Ishikawa (cell line): ENCODE results near the gene ARHGEF1.

ENCODE experiments used
- CEBPB ChIP-seq: IDR thresholded peaks from 2 replicates; pipeline ENCODE4 v1.6.1; 2012
- CREB1 ChIP-seq: IDR thresholded peaks from 2 replicates; pipeline ENCODE4 v1.6.1; 2012; ENCODE audit warnings: low read depth
- EGR1 ChIP-seq: IDR thresholded peaks from 2 replicates; pipeline ENCODE4 v1.6.1; 2012
- EP300 ChIP-seq: IDR thresholded peaks from 2 replicates; pipeline ENCODE4 v1.6.1; 2012; ENCODE audit warnings: borderline replicate concordance
- FOXM1 ChIP-seq: IDR thresholded peaks from 2 replicates; pipeline ENCODE4 v1.6.1; 2012; ENCODE audit warnings: low read depth, borderline replicate concordance
- NFIC ChIP-seq: IDR thresholded peaks from 2 replicates; pipeline ENCODE4 v1.6.1; 2012
- RAD21 ChIP-seq: IDR thresholded peaks from 2 replicates; pipeline ENCODE4 v1.6.1; 2012; ENCODE audit warnings: low read depth
- TAF1 ChIP-seq: IDR thresholded peaks from 2 replicates; pipeline ENCODE4 v1.6.1; 2012; ENCODE audit warnings: low read depth, mild to moderate bottlenecking
- TCF12 ChIP-seq: IDR thresholded peaks from 2 replicates; pipeline ENCODE4 v1.6.1; 2012; ENCODE audit warnings: low read depth
- TEAD4 ChIP-seq: IDR thresholded peaks from 2 replicates; pipeline ENCODE4 v1.6.1; 2012
- YY1 ChIP-seq: IDR thresholded peaks from 2 replicates; pipeline ENCODE4 v1.6.1; 2012; ENCODE audit warnings: low read depth
- ZBTB7A ChIP-seq: IDR thresholded peaks from 2 replicates; pipeline ENCODE4 v1.6.1; 2012; ENCODE audit warnings: low read depth
- TF ChIP-seq, protein P1 (sequence below): IDR thresholded peaks from 2 replicates; pipeline ENCODE4 v1.6.1; 2012
- TF ChIP-seq, protein P2 (sequence below): IDR thresholded peaks from 2 replicates; pipeline ENCODE4 v1.6.1; 2012
- TF ChIP-seq, protein P3 (sequence below): IDR thresholded peaks from 2 replicates; pipeline ENCODE4 v1.6.1; 2012; ENCODE audit warnings: low read depth, mild to moderate bottlenecking

Gene ARHGEF1

DNA sequence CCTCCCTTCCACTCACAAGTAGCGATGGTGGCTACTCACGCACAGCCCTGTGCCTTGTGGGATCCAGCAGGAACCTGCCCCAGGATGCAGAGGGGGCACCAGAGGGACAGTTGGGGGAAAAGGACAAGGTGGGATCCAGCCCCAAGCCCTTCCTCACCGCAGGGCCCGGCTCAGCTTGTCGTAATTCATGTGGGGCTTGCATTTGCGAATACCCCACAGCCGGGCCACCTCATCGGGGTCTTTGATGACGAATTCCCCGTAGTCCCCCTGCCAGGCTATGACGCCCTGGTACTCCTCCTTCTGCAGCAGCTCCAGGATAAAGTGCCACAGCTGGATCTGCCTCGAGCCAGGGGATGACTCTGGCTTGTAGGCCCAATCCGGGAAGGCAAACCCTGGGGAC is 26.7 kb downstream of the ARHGEF1 start:
- TF ChIP-seq EP300 = no peak
- TF ChIP-seq TEAD4 = no peak
- no peak for TF ChIP-seq EGR1
- TF ChIP-seq NFIC = no peak
- TF ChIP-seq, protein P1, sequence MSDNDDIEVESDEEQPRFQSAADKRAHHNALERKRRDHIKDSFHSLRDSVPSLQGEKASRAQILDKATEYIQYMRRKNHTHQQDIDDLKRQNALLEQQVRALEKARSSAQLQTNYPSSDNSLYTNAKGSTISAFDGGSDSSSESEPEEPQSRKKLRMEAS = no peak
- no peak for TF ChIP-seq YY1

DNA sequence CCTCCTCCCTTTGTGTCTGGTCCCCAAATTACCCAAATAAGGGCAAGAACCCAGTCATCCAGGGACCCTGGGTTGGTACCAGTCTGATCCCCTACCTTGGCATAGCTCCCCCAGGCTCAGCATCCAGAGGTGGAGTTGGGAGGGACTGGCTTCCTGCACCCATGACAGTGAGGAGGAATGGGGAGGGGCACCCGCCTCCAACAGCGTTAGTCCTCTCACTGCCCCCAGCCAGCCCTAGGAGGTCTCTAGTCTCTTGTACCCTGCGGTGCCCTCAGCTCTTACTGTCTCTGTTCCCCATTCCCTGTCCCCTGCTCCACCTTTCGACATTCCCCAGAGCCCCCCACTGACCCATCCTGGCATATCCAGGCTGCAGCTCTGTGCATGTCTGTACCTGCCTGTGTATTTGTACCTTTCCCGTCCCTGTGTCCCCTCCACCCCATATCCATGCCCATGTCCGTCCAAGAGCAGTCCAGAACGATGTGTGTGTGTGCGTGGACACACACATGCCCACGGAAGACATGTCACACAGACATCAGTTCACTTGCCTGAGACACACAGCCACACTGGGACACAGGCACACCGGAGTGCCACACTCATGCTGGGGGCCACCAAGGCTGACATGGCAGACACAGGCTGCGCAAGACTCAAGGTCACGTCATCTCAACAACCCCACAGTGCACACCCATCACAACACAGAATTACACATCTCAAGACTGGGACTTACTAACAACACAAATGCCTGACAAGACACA is 27.4 kb downstream of the ARHGEF1 start:
- no peak for TF ChIP-seq YY1
- no peak for TF ChIP-seq CEBPB
- no peak for TF ChIP-seq EGR1
- TF ChIP-seq RAD21 = no peak
- TF ChIP-seq FOXM1 = no peak
- no peak for TF ChIP-seq TAF1
- TF ChIP-seq TEAD4 = no peak
- TF ChIP-seq CREB1 = no peak
- TF ChIP-seq, protein P2, sequence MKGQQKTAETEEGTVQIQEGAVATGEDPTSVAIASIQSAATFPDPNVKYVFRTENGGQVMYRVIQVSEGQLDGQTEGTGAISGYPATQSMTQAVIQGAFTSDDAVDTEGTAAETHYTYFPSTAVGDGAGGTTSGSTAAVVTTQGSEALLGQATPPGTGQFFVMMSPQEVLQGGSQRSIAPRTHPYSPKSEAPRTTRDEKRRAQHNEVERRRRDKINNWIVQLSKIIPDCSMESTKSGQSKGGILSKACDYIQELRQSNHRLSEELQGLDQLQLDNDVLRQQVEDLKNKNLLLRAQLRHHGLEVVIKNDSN = no peak
- no peak for TF ChIP-seq EP300
- no peak for TF ChIP-seq NFIC
- TF ChIP-seq, protein P3, sequence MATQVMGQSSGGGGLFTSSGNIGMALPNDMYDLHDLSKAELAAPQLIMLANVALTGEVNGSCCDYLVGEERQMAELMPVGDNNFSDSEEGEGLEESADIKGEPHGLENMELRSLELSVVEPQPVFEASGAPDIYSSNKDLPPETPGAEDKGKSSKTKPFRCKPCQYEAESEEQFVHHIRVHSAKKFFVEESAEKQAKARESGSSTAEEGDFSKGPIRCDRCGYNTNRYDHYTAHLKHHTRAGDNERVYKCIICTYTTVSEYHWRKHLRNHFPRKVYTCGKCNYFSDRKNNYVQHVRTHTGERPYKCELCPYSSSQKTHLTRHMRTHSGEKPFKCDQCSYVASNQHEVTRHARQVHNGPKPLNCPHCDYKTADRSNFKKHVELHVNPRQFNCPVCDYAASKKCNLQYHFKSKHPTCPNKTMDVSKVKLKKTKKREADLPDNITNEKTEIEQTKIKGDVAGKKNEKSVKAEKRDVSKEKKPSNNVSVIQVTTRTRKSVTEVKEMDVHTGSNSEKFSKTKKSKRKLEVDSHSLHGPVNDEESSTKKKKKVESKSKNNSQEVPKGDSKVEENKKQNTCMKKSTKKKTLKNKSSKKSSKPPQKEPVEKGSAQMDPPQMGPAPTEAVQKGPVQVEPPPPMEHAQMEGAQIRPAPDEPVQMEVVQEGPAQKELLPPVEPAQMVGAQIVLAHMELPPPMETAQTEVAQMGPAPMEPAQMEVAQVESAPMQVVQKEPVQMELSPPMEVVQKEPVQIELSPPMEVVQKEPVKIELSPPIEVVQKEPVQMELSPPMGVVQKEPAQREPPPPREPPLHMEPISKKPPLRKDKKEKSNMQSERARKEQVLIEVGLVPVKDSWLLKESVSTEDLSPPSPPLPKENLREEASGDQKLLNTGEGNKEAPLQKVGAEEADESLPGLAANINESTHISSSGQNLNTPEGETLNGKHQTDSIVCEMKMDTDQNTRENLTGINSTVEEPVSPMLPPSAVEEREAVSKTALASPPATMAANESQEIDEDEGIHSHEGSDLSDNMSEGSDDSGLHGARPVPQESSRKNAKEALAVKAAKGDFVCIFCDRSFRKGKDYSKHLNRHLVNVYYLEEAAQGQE = no peak
- TF ChIP-seq, protein P1 = no peak
- no peak for TF ChIP-seq ZBTB7A

DNA sequence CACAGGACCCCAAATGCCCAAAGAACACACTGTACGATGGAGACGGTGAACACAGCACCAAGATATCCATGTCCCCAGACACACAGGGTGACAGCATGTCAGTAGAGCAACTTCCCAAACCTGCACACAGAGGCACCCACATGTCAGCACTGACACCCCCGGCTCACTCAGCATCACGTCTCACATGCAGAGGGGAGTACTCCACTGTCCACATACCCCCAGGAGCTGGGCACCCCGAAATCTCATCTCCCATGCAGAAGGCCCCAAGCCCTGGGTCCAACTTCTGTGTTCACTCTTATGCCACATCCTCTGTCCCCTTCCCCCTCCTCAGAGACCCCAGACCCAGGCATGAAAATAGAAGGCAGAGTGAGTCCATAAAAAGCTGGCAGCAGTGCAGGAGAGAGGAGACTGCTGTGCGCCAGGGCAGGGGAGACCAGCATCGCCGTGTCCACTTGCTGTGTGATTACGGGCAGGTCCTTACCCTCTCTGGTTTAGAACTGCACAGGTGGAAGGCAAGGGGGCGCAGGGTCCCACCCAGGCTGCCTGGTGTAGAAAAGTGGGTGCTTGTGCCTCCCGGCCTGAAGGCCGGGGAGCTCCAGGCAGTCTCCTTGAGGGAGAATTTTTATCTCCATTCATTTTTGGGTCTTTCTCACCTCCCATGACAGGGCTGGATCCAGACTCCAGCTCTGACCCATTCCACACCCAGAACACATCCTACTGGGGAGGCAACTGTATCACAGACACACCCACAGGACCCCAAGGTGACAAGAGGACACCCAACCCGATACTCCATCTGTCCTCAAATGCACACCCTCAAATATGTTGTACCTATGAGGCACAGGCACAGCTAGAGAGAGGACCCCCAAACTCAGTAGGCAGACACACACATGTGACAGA is 28.3 kb downstream of the ARHGEF1 start:
- TF ChIP-seq CREB1 (no peak), EGR1 (no peak), EP300 (no peak), ZBTB7A (no peak), YY1 (no peak), NFIC (no peak), TCF12 (no peak), RAD21 (no peak), TAF1 (no peak), FOXM1 (no peak), CEBPB (no peak), TEAD4 (no peak)
- TF ChIP-seq, protein P3 = no peak
- TF ChIP-seq, protein P2 = no peak
- TF ChIP-seq, protein P1 = no peak

DNA sequence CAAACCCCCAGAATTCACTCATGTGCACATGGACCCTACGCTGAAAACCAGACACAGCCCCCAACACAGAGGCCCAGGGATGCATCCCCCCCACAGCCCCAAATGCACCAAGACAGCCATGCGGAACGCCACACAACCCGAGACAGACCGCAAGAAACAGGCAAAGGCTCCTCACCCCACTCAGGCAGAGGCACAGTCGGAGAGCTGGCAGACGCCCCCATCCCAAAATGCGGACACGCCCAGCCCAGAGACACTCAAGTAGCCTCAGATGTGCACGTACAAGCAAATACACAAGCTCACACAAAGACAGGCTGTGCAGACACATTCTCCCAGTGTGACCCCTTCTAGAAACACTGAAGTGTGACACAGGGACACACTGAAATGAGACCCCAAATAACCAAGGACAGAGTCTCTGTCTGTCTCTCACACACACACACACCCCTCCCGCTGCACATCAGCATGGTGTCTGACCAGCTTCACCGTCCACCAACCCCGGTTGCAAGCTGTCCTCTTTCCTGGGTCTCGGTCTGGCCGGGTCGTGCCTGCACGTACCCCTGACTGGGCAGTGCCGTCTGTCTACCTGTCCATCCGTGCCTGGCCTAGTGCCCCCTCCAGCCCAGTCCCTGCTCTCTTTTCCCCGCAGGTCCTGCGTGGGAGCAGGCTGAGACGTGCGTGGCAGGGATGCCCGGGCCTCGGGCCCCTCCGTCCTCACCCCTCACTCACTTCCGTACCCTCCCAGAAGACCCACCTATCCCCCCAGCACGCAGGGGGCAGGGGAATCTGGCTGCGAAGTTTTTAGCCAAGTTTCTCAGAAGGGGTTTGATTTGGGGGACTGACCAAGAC is 29.1 kb downstream of the ARHGEF1 start:
- TF ChIP-seq TEAD4 (no peak), RAD21 (no peak), EP300 (no peak), TAF1 (no peak), YY1 (no peak), TCF12 (no peak)
- TF ChIP-seq, protein P3 = no peak
